HG02981 (cell line): Measurements from ENCODE around the gene IVD.

Experiments
- ATAC-seq: cut with Tn5 transposase; IDR thresholded peaks from one replicate; pipeline ENCODE4 v1.9.1; 2021; ENCODE audit warnings: mild to moderate bottlenecking, moderate library complexity; ENCODE audit not compliant: unreplicated experiment

IVD gene

GRCh38 chr15:40413036-40413435, 7.4 kb downstream of the IVD start:
- no peak for ATAC-seq

GRCh38 chr15:40414816-40415215, 9.2 kb downstream of the IVD start:
- ATAC-seq, result no peak

- ATAC-seq, result no peak
Observed at GRCh38 chr15:40415226-40415625, 9.6 kb downstream of the IVD start.

GRCh38 chr15:40416056-40416455, 10.5 kb downstream of the IVD start:
- no peak for ATAC-seq

GRCh38 chr15:40418126-40418525, 12.5 kb downstream of the IVD start:
- ATAC-seq, result no peak

- no peak for ATAC-seq
Observed at GRCh38 chr15:40420071-40420713, 14.6 kb downstream of the IVD start.

- ATAC-seq, result no peak
Observed at GRCh38 chr15:40420793-40421192, 15.2 kb downstream of the IVD start.

DNA sequence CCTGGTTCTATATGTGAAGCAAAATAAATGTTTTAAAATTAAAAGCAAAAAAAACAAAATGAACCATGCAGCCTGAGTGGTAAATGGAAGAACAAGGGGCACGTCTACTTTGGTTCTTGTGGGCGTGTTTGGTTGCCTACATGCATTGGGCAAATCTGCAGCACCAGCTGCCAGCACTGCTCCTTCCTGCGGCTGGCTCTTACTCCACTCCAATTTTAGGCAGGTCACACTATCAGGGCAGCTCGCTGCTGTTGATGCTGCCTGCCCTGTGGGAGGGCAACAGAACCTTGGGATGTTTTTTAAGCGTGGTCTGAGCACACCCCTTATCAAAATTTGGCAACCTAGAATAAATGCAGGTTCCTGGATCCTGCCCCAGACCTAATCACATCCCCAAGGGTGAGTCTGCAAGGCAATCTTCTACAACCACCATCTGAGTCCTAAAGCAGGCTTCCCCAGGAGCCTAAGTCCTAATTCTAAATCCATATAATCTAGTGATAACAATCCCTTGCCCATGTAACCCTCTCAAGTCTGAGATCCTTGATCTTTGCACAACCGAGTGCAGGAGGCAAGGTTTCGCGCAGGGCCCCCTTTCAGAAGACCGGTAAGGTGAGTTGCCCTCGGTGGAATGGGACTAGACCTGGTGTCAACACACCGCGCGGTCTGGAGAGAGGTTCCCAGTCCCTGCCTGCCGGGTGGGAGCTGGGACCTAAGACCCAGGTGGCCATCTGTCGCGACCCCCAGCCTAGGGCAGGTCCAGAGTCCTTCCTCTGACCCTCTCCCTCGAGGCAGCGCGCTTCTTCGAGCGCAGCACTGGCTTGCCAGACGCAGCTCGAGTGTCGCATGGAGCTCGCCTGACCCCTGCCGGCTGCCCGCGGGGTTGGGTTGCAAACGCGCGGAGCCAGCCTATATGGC, 15.9 kb downstream of the IVD start:
- ATAC-seq, result no peak

DNA sequence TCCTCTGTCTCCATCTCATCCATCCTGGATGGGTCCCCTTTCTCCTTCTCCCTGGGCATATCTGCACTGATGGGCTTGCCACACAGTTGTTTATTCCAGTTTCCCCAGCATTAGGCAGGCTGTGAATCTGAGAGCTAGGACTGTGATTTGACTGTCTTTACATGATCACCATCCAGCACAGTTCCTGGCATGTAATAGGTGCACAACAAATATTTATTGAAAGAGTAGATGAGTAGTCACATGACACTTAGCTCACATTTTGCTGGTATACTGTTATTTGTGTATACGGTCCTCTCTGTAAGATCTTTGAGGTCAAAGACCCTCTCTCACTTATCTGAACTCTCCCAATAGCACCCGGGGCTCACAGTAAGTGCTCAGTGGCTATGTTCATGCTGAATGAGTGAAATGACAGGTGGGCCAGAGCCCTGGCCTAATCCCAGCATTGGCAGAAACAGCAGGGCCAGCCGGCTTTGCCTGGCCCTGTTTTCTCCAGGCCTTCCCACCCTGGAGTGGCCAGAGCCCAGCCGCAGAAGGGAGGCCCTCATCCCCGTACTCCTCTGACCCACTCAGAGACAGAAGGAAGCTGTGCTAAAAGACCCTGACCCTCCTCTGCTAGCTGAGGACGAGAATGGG, 19.0 kb downstream of the IVD start:
- no peak for ATAC-seq

DNA sequence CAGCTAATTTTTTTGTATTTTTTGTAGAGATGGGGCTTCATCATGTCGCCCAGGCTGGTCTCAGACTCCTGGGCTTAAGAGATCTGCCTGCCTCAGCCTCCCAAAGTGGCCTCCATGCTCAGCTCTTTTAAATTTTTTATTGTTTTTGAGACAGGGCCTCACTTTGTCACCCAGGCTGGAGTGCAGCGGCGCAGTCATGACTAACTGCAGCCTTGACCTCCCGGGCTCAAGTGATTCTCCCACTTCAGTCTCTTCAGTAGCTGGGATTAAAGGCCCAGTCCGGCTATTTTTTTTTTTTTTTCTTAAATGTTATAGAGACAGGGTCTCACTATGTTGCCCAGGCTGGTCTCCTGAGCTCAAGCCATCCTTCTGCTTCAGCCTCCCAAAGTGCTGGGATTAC, 20.1 kb downstream of the IVD start:
- no peak for ATAC-seq

GRCh38 chr15:40427188-40427587, 21.6 kb downstream of the IVD start:
- no peak for ATAC-seq

GRCh38 chr15:40428185-40428584, 22.6 kb downstream of the IVD start:
- no peak for ATAC-seq

- ATAC-seq, result no peak
Observed at GRCh38 chr15:40429068-40429710, 23.6 kb downstream of the IVD start.

DNA sequence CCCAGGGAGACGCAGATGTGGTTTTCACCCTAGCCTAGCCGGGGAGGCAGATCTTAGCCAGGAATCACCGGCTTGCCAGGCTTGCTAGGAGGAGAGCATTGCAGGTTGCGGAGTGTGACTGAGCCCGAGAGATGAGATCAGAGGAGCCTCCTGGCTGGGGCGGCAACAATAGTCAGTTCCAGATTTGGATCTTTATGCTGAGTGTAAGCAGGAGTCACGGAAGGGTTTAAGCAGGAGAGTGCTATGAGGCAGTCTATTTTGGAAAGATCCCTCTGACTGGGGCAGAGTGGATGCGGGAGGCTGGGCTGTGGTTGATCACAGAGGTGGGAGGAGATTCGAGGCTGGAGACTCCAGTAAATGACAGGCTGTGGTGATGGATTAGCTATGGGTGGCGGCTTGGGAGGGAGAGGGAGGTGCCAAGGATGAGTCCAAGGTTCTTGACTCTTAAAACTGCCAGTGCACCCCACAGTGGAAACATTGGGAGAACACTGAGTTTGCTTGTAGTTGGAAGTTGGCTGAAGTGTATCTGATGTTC, 24.7 kb downstream of the IVD start:
- no peak for ATAC-seq

DNA sequence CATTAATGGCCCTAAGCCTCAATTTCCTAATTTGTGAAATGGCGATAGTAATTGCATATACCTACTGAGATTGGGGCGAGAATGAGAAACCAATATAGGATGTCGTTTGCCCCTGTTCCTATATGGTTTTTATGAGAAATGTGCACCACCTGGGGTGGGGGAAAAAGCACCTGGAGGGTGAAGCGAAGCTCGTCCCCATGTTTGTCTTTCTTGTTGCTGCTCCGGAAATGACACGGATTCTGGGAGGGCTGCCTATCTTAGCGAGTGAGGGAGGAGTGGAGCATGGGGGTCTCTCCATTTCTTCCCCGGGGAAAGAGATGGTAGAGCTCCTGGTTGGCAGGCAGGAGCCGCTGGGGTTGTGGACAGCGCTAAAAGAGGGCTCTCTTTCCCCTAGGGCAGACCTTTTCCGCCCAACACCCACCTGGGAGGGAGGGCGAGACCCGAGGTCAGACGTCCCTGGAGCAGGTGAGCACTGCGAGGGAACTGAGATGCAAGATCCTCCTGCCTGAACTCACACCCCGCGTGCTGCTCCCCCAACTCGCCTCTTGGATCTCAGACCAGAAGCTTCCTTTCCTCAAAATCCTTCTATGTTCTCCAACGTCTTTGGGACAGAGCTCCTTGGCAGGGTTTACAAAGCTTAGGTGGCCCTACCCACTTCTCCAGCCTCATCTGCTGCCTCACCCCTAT, 29.6 kb downstream of the IVD start:
- ATAC-seq, result no peak

DNA sequence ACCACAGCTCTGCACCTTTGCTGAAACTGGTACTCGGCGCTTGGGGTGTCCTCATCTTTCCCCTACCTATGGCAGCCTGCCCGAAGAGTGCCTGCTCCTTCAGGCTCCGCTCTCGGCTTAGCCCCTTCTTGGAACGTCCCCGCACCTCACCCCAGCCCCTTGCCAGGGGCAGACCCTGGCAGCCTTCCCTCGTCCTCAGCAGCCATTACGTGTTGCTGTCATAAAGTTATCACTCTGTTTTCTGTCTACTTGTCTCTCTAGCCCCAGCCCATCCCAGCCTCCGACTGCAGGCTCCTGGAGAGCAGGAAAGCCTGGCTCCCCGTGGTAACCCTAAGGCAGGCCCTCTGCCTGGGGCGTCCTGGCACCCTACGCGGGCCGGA, 30.1 kb downstream of the IVD start:
- ATAC-seq, result no peak

- no peak for ATAC-seq
Observed at GRCh38 chr15:40436116-40436891, 30.7 kb downstream of the IVD start.

DNA sequence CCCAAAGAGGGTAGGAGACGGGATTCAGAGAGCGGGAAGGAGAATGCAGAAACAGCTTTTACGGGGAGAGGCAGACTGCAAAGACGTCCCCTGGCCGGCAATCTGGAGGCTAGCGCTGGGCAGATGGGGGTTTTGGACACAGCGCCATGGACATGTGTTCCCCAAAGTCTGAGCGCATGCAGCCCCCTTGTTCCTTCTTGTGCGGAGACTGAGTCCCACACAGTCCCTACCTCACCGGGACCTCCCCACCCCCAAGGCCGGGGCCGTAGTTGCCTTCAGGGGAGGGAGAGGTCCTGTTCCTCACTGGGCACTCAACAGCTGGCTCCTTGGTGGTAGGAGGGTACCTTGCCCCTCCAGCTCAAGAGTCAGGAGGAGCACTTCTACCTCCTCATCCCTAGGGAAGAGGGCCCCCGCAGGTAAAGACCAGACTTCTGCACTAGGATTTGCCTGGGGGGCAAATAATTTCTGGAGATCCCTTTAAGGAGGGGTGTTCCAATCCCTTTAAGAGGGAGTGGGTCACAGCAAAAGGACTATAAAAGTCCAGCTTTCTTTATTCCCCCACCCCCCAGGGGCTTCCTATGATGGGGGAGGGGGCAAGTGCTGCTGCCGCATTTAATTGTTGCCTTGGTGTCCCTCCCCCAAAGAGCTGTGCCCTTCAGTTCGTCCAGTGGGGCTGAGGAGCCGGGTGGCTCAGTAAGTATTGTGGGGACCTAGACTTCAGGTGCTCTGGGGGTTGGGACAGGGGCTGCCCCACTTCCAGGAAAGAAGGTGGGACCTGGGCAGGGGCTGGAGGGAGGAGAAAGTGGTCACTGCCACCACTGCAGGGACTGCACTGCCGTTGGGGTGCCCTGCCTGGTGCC, 31.5 kb downstream of the IVD start:
- no peak for ATAC-seq
